ENCODE measurements around the gene TLR2. TPM values are rescaled to one million over a fixed set of nuclear protein-coding genes. Genes with fewer than 3 reads are reported as not detected.

TLR2 gene
- total and polyA plus RNA-seq, 2 donors (not counting 3 experiments of a cell fraction or from before 2014, with no cell fraction given) = 0.29 to 1.4 TPM

GRCh38 chr4:153748378-153748777 is 64.3 kb downstream of the TLR2 start:
- no peaks in the 10 kb centered on the region for H3K9me3 ChIP-seq (replicated peaks; ENCODE audit: control insufficient read depth, insufficient read depth, low read length)
- no peak overlapping the region for H2AFZ ChIP-seq (ENCODE audit: low read depth, low read length)
- H3K4me2 ChIP-seq (ENCODE audit: insufficient read depth, low read length) = no peak overlapping the region
- H3K4me3 ChIP-seq (replicated peaks in 1 of 3; ENCODE audit: insufficient read depth in 1 of 3, low read depth in 1 of 3, low read length in 3 of 3) = no peak overlapping the region
- H3K9me1 ChIP-seq (replicated peaks; ENCODE audit: control insufficient read depth, extremely low read depth, insufficient read depth, low read length) = no peaks in the 10 kb centered on the region
- H3K9ac ChIP-seq (replicated peaks; ENCODE audit: extremely low read depth, insufficient read depth, low read length) = no peak overlapping the region
- TF ChIP-seq CTCF (IDR thresholded peaks at IDR 0.05; ENCODE audit: extremely low read depth in 1 of 2, insufficient read depth in 1 of 2, low read depth in 1 of 2, low read length in 2 of 2) (no peak), FOS (IDR thresholded peaks at IDR 0.05; ENCODE audit: borderline replicate concordance, insufficient read depth, low read length) (no peak), GATA2 (IDR thresholded peaks at IDR 0.05; ENCODE audit: insufficient read depth, insufficient read length, low read depth, low read length) (no peak), POLR2AphosphoS5 (IDR thresholded peaks at IDR 0.05; ENCODE audit: insufficient read depth, low read depth, low read length) (no peak), MYC (IDR thresholded peaks at IDR 0.05; ENCODE audit: low read depth, low read length) (no peak), POLR2A (IDR thresholded peaks at IDR 0.05; ENCODE audit: low read depth, low read length) (no peak), MAX (IDR thresholded peaks at IDR 0.05; ENCODE audit: insufficient read depth, insufficient read length) (no peak), JUN (IDR thresholded peaks at IDR 0.05; ENCODE audit: borderline replicate concordance, insufficient read depth, insufficient read length, low read depth) (no peak), EZH2 (IDR thresholded peaks at IDR 0.05; ENCODE audit: borderline replicate concordance, low read depth, low read length, severe bottlenecking) (no peak)
- no peak overlapping the region for H3K27ac ChIP-seq (ENCODE audit: insufficient read depth, low read depth, low read length)
- no peak for DNase-seq (ENCODE audit: low read depth, low spot score)
- H3K79me2 ChIP-seq (ENCODE audit: control insufficient read depth, insufficient read depth, low read length) = no peaks in the 10 kb centered on the region
- no peaks in the 10 kb centered on the region for H4K20me1 ChIP-seq (replicated peaks; ENCODE audit: control insufficient read depth, extremely low read depth, insufficient read depth, low read length)
- ChIA-PET POLR2A (no interaction called here), CTCF (interaction anchor here (0.9 to 5.8 kb wide), 4 partner anchors 10 to 114 kb away, joined by 3 to 96 read pairs (median 4); no protein-coding TSS in a partner anchor)
- no TSS peak for BruUV-seq (replicated peaks)
- no peaks in the 10 kb centered on the region for H3K36me3 ChIP-seq (ENCODE audit: control insufficient read depth in 2 of 2, extremely low read depth in 1 of 2, insufficient read depth in 2 of 2, low read length in 2 of 2)
- no peaks in the 10 kb centered on the region for H3K4me1 ChIP-seq (ENCODE audit: control insufficient read depth, extremely low read depth, insufficient read depth, low read length)
- FAIRE-seq = no peak
- peaks cover 3 to 7% of the 10 kb centered on the region in 2 experiments for H3K27me3 ChIP-seq (ENCODE audit: control insufficient read depth in 2 of 2, insufficient read depth in 2 of 2, low read length in 2 of 2)
- intact Hi-C loops (cut with micrococcal nuclease) = no loop called here
- dilution Hi-C loops (cut with MboI; ENCODE audit: extremely low pct_ligation_motif_present, low sequenced_read_pairs) = no loop called here
